Stimulated activated CD4-positive, alpha-beta T cell treated with anti-CD3 and anti-CD28 coated beads, TNF-alpha, amount 100 ng/mL, for 4 hours (primary cell): ENCODE measurements around the gene PLPP1.
"Not testable (repeated sequence)": the region's sequence is repeated elsewhere in the genome, so short reads cannot be mapped to it uniquely, and the experiment has no call there.

ENCODE experiments used
- DNase-seq, 3 experiments: peaks; one replicate each; pipeline ENCODE4 v3.0.0-alpha.2; 2020; ENCODE audit warnings: low read depth in 3 of 3

The PLPP1 gene

DNA sequence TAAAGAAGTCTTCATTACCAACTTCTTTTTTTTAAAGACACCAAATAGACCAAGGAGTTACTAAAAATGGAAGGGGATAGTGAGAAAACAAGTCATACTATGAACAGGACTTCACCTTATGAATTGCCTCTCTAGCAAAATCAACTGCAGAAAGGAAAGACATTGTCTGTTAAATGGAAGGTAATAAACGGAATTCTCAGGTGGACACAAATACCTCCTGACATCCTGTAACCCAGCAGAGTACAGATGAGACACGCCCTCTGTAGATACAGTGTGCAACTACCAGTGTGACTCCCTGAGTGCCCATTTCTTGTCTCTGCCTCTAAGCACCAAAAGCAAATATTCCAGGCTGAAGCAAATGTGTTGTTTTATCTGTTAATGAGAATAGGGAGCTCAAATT is 12.2 kb upstream of the PLPP1 start:
- no peak for DNase-seq

DNA sequence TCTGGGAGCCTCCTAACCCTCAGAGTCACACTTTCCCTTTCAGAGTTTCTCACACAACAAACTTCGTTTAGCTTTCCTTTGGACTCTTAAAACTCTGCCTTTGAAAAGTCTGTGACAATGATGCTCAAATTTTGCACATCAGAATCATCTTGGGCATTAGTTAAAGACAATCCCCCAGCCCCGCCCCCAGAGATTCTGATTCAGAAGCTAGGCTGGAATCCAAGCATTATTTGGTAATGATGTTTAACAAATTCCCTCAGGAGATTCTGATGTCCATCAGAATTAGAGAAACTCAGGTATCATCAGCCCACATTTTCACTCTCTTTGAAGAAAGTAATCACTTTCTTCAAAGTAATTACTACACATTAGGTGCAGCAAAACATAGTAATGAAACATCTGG is 9.6 kb upstream of the PLPP1 start:
- no peak for DNase-seq

DNA sequence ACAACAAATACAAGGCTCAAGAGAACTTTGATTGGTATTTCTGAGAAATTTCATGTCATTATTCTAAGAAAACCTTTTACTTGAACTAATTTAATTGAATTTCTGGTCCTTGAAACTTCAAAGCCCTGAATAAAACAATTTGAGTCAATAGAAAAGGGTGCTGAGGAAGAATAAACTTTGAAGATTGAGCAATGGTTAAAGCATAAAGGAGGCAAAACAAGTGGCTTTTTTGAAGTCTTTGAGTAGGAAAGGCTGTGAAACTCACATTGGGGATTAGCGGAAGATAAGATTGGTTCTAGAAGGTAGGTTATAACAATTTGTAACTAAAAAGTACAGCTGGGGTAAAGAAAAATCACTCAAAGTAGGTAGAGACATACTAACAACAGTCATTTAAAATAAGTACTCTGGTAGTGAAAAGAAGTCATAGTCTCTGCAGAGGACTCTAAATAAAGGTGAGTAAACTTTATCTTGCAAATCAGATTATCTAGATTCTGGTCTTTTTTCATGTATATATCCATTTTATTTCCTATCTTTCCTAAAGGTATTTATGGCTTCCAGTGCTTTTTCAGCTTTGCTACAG is 6.4 kb upstream of the PLPP1 start:
- no peak for DNase-seq

DNA sequence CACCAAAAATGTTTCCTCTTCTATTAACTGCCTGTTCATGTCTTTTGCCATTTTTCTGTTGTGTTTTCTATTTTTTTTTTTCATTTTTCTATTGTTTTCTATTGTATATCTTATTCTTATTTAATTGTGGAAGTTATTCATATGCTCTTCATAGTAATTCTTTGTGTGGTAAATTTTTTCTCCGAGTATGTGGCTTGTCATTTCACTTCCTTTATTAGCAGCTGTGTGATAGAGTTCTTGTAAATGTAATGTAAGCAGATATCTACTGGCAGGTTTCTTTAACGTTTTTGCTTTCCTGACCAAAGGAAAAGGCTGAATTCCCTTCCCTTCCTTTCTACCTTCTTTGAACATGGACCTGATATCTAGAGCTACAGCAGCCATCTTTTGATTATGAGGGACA is 5.8 kb upstream of the PLPP1 start:
- DNase-seq = no peak

DNA sequence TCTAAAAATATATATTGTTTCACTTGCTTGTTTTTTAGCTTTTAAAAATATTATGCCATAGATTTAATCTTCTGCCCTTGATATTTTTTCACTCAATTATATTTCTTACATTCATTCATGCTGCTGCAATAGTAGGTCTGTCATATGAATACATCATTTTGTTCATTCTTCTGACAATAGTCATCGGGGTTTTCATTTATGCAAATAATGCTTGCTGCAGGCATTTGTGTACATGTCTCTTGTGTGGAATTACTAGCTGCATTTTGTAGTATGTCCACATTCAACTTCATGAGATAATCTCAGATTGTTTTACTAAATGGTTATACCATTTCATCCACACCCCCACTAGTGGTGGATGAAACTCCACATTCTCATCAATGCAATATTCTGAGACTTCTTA is 5.3 kb upstream of the PLPP1 start:
- no peak for DNase-seq

DNA sequence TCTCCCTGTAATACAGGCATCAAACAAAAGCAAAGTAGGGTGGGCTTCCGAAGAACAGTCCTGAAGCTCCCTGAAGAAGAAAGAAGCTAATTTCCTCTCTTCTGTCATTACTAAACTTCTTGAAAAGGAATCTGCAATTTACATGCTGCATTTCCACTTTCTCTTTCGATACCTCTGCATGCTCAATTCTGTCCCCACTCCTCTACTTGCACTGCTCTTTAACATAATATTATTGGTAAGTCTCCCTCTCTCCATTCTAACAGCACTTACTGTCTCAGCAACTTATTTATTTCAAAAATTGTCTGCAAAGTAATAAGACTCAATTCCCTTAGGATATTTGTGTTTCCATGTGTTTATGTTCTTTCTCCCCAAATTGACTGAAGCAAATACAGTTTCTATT is 3.9 kb upstream of the PLPP1 start:
- no peak for DNase-seq

DNA sequence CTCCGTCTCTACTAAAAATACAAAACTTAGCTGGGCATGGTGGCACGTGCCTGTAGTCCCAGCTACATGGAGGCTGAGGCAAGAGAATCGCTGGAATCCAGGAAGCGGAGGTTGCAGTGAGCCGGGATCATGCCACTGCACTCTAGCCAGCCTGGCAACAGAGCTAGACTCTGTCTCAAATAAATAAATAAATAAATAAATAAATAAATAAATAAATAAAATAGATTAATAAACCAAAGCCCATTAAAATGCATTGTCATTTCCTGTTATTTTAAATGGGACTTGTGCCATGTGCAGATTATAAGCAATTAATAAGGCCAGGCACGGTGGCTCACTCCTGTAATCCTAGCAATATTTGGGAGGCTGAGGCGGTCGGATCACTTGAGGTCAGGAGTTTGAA is 2.6 kb upstream of the PLPP1 start:
- DNase-seq = not testable (repeated sequence)

DNA sequence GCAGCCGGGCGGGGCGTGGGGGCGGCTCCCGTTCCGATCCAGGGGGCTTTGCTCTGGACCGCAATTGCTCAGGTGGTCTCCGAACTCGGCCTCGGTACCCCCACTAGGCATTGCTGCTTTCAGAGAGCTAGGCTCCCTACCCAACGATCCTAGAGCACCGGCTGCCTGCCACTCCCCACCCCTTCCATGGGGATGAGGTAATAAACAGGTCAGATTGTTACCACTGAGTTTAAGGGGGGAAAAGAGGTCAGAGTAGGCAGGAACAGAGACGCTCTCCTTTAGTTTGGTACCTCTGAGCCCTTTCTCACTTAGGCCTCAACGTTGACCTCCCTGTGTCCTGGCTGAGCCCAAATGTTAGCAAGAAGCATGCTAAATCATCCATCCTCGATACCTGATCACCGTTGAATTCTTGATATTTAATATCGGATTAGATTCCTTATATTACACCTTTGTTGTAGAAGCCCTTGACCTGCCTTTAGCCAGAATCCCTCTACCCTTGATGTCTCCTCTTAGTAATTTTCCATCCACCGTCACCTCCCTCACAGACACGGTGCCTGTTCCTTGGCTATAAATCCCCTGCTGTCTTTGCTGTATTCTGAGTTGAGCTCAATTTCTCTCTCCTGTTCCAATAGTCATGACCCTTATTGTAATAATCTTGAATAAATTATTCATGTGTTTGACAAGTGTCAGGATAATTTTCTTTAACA is 588 bp upstream of the PLPP1 start:
- no peak for DNase-seq

DNA sequence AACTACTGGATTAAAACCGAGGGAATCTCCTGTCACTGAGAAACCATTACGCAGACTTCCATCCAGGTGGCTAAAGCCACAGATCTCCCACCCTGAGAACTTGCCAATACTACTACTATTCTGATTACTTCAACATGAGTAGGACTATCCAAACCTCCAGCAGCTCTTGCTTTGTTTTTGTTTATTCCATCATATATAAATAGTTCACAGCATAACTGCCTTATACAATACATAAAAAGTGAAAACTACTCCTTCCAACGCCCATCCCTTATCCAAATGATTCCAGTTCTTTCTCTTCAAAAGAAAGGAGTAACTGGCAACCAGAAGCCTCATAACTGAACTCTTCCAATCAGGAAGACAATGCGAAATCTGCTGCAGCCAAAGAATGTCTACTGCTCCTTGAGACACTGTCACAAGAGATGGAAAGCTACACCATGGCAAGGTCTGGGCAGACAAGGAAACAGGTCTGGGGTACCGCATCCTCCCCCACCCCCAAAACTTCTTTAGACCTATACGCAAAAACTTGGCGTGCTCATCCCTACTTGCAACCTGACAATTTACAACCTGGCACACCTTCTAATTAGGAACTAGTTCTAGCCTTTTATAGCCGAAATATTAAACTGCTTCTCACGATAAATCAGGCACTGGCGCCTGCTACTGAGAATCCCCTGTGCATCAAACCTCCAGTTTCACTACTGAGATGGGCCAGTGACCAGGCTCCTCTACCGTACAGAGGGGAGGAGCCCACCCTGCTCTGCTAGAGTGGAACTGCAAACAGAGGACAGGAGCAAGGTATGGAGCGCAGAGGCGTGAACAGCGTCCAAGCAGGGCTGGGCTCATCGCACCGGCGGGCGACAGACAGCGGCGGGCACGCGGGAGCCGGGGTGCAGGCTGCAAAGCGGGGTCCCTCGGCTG is 986 bp downstream of the PLPP1 start:
- no peak for DNase-seq

DNA sequence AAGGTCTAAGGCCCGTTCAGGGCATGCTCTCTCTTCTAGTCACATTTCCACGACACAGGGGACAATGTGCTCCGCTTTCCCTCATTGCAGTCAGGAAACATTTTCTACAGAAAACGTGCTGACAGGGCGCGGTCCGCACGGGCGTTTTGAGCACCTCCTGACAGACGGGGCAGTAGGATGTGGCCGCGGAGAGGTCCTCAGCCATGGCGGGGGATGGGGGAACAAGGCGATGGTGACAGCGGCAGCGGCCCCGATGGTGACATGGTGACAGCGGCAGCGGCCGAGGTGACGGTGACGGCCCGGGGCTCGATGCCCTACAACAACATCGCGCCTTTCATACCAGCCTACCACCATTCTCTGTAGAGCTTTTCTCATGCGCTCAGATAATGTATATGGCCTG is 4.1 kb downstream of the PLPP1 start:
- no peak for DNase-seq

DNA sequence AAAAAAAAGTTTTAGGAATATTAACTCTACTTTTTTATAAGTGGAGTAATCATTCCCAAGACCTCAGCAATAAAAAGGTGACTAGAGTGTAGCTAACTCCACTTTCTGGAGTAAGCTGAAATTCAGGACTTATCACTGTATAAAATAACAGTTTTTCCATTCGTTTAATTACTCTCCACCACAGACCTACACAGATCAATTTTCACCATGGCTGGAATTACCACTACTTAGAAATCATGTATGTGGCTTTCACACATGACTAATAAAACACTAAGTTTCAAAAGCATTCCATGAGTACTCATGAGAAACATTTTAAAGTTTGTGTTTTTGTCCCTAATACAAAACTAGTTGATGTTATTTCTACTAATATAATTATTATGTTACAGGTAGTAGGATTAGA is 9.9 kb downstream of the PLPP1 start:
- DNase-seq = no peak

DNA sequence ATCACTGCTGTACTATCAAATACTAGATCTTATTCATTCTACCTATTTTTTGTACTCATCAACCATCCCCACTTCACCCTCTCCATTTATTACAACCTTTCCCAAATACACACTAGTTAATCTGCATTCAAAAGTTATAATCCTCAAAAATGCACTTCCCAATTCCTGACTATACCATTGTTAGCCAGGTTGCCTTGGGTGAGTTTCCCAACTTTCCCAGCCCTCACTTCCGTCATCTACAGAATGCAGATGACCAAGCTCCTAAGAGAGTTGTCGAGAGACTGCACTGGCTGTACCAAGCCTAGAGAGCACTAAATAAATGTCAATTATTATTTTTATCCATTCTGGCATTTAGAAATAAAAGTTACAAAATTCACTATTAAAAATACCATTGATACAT is 11.5 kb downstream of the PLPP1 start:
- DNase-seq = no peak

DNA sequence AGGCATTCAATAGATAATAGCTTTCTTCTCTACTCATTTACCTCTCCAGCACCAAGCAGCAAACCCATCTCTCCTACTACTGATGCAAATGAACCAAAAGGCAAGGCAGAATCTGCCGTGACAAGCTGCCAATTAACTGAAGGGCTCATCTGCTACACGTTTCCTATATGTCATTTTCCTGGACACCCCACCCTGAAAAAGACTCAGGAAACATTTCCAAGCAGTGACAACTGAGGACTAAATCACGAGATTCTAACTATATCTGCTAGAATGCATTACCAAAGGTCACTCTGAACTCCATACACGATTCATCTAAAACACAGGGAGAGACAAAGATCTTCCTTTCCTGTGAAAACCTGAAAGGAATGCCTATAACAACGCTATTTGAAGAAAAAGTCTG is 12.9 kb downstream of the PLPP1 start:
- no peak for DNase-seq

DNA sequence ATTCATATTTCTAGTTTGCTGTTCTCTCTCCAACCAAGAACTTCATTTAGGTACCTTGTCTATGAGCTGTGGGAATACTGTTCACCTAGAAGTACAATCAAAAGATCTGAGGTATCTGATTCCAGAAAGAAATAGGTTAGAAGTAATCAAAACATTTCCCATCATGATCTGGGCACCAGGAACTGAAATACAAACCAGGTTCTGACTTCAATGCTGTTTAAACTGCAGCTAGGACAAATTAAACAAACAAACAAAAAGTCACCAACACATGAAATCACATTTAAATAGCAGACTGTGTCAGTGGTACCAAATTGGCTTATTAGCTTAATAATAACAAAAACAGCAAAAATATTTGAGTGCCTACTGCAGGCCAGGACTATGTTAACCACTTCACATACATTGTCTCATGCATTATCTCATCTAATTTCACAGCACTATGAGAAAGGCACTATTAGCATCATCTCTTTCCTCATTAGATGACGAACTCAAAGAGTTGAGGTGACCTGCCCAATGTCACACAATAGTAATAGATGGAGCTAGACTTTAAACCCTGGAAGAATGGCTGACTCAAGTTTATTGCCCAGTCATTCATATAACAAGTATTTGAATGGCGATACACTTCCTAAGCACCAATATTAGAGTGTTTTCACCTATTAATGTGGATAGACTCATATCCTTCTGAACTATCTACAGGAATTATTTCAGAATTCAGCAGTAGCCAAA is 14.5 kb downstream of the PLPP1 start:
- no peak for DNase-seq

DNA sequence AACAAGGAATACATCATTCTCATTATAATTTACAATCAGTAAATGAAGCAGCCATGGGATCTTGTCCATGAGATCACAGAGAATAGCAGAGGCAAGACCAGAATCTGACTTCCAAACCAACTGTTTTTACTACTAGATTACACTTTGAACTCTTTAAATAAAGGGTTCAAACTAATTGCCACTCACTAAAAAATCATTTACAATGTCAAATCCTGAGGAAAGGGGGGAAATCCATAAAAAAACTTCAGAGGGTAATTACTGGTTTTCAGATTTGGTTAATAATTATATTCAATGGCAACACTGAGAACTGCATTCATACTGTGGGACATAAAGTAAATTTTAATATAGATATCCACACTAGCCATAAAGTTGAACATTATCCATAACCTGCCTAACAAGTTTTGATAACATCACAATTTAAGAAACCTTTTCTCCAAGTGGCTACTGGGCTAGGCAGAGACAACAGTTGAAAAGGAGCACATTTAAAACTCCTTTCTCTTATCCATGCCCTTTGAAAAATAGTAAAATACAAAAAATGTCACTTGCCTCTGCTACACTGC is 15.9 kb downstream of the PLPP1 start:
- DNase-seq = no peak

DNA sequence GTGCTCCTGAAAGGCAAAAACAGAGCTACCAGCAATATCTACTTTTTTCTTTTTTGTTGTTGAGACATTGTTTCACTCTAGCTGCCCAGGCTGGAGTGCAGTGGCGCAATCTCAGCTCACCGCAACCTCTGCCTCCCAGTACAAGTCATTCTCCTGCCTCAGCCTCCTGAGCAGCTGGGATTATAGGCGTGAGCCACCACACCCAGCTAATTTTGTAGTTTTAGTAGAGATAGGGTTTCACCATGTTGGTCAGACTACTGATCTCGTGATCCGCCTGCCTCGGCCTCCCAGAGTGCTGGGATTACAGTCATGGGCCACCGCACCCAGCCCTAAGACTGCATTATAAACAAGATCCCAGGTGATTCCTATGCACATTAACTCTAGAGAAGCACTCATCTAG is 17.0 kb downstream of the PLPP1 start:
- DNase-seq = no peak

DNA sequence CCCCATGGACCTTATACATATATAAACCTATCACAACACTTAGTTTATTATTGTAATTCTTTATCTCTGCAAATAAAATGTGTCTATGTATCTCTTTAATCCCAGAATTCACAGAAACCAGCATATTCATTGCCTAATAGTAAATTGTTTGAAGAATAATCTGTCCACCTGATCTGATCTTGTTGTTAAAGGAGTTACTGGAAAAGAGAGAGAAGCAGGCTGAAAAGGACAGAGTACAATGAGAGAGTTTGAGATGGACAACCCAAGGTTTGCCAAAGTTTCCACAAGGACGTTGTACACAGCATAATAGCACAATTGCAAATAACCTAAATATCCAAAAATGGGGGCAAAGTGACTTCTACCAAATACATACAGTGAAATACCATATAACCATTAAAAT is 23.8 kb downstream of the PLPP1 start:
- DNase-seq = no peak

DNA sequence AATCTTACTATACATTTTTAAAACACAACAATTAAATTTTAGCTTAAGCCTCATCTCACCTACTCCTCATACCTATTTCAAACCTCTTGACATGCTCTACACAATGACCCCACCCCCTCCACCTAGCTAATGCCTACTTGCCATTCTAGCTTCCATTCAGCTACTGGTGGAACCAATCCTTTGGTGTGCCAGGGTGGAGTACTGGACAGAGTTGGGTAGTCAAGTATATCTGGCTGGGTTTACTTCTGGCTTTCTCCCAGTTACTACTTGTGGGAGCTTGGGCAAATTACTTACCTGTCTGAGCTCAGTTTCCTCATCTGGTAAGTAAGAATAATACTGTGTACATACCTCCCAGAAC is 24.3 kb downstream of the PLPP1 start:
- no peak for DNase-seq

DNA sequence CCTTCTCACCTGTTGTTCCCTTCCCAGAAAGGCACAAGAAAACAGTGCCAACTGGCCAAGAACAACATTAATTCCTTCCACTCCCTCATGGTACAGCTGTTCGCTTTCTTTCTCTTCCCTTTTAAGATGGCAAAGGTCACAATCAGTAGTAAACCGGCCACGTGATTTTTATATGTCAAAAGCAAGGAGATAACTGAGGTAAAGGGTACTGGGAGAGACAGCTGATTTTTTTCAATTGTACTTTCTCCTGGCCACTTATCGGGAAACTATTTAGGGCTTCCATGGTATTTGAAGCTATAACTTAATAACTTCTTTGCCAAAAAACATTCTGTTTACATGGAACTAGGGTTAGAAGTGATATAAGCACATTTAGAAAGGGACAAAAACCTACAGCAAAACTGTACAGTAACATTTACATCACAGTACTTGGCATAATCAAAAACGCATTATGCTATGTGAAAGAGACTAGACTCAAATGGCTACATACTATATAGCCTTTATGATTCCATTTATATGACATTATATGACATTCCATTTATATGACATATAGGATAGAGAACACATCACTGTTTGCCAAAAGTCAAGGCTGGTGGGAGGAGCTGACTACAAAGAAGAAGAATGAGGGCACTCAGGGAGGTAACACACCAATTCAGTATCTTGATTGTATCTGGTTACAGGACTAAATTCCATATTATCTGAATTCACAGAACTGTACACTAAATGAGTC is 24.8 kb downstream of the PLPP1 start:
- DNase-seq = no peak

DNA sequence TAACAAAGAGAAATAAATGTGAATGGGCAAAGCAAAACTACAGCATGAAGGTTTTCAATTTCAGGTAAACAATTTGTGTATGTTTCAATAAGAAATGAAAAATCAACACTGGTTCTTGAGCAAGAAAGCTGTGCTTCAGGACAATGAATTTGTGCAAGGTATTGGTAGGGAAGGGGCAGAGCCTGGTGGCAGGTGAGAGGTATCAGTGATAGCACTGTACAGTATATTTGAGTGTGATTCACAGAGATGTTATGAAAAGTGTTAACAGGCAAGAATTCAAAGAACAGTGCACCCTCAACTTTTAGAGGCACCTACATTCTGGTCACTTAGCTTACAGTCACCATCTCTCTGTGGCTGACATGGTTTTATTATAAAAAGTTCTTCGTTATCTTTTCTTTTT is 25.7 kb downstream of the PLPP1 start:
- DNase-seq = no peak

DNA sequence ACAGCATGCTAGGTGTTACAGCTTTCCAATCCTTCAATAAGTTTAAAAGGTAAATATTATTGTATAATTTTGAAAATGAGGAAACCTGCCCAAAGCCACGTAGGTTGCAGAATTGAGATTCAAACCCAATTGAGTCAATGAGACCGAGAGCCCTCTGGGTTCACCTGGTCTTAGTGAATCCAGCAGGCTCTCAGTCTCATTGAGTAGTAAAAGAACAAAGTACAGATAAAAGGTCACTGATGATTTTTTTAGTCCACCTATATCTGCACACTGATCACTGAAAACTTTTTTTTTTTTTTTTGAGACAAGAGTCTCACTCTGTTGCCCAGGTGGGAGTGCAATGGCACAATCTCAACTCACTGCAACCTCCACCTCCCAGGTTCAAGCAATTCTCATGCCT is 27.2 kb downstream of the PLPP1 start:
- DNase-seq = no peak
